ENCODE results near the gene HTR3B. TPM values are rescaled to one million over a fixed set of nuclear protein-coding genes. Genes with fewer than 3 reads are reported as not detected.

The HTR3B gene
- total and polyA plus RNA-seq, 2 of the 4 experiments (the other 2 are of a cell fraction) = not detected

- no peak overlapping the region for H2AFZ ChIP-seq (replicated peaks; ENCODE audit: low read length, poor library complexity)
- BruUV-seq (replicated peaks) = no TSS peak
- no peak overlapping the region for H3K9ac ChIP-seq (ENCODE audit: low read depth, low read length)
- in situ Hi-C loops (cut with MboI; ENCODE audit: low sequenced_read_pairs) (no loop called here), intact Hi-C loops (cut with micrococcal nuclease) (loop anchor here (5.0 kb wide), 1 partner anchor 93 kb away; no protein-coding TSS in a partner anchor), dilution Hi-C loops (cut with HindIII; ENCODE audit: low sequenced_read_pairs, unreplicated experiment) (no loop called here)
- no peak overlapping the region for H3K56ac ChIP-seq (ENCODE audit: extremely low read depth, insufficient read depth, low read length)
- ATAC-seq (ENCODE audit: low read depth) = no peak
- H3K4me2 ChIP-seq (ENCODE audit: low read depth, low read length) = no peak overlapping the region
- no peak overlapping the region for H4K91ac ChIP-seq (ENCODE audit: insufficient read depth, low read depth, low read length)
- no peaks in the 10 kb centered on the region for H3K4me1 ChIP-seq (ENCODE audit: control insufficient read depth, insufficient read depth, low read length)
- H2BK5ac ChIP-seq (ENCODE audit: low read depth, low read length, poor library complexity, severe bottlenecking) = no peak overlapping the region
- H3K9me1 ChIP-seq (ENCODE audit: insufficient read depth, low read length) = no peaks in the 10 kb centered on the region
- no peak overlapping the region for H2AK5ac ChIP-seq (ENCODE audit: low read depth, low read length)
- no peak overlapping the region for H2BK120ac ChIP-seq (ENCODE audit: low read depth, low read length)
- H4K20me1 ChIP-seq (ENCODE audit: insufficient read depth, low read length) = no peaks in the 10 kb centered on the region
- no peak overlapping the region for H3K18ac ChIP-seq (ENCODE audit: low read depth, low read length)
- H2BK15ac ChIP-seq (ENCODE audit: low read depth, low read length) = no peak overlapping the region
- H2AK9ac ChIP-seq (replicated peaks; ENCODE audit: low read depth, low read length, poor library complexity) = no peak overlapping the region
- H3K27ac ChIP-seq (ENCODE audit: insufficient read depth, low read length) = no peak overlapping the region
- H3K4ac ChIP-seq (ENCODE audit: low read depth, low read length) = no peak overlapping the region
- H4K8ac ChIP-seq (ENCODE audit: low read depth in 2 of 2, low read length in 2 of 2) = no peak overlapping the region
- no peaks in the 10 kb centered on the region; the same call in 1 of the 2 replicates for H3K27me3 ChIP-seq (ENCODE audit: control insufficient read depth, insufficient read depth, low read length)
- no peak overlapping the region for H3K14ac ChIP-seq (replicated peaks; ENCODE audit: low read depth, low read length)
- WGBS, 2 experiments (ENCODE audit: extremely low coverage in 2 of 2, insufficient read length in 1 of 2) = no CpG with 5 or more reads among the region's 2 CpGs
- DNase-seq = no peak
- H2BK20ac ChIP-seq (ENCODE audit: low read depth, low read length) = no peak overlapping the region
- H3K36me3 ChIP-seq (ENCODE audit: control insufficient read depth, insufficient read depth, low read length) = no peaks in the 10 kb centered on the region
- H3K4me3 ChIP-seq (ENCODE audit: insufficient read depth, low read depth, low read length) = no peak overlapping the region
- no peak for TF ChIP-seq BHLHE40 (IDR thresholded peaks at IDR 0.05; ENCODE audit: low read depth, low read length)
- H3K79me1 ChIP-seq (ENCODE audit: low read depth in 1 of 2, low read length in 2 of 2) = no peaks in the 10 kb centered on the region
- no peak overlapping the region for H4K5ac ChIP-seq (ENCODE audit: low read depth, low read length)
- ChIA-PET CTCF (no interaction called here), POLR2A (ENCODE audit: unreplicated experiment) (no interaction called here)
- H3K23ac ChIP-seq (ENCODE audit: low read depth, low read length) = no peak overlapping the region
- H3K9me3 ChIP-seq (ENCODE audit: control insufficient read depth, insufficient read depth, low read length) = no peaks in the 10 kb centered on the region
Observed at GRCh38 chr11:113989916-113990315, 85.3 kb downstream of the HTR3B start.
